NCI-H748 treated with DMSO at 0.1 percent for 48 hours (cell line): ENCODE data around the gene DNAJC30.

Source experiments
- DNase-seq: peaks from one replicate; lab custom pipeline; 2025; lab: John Stamatoyannopoulos, UW

The DNAJC30 gene

DNA sequence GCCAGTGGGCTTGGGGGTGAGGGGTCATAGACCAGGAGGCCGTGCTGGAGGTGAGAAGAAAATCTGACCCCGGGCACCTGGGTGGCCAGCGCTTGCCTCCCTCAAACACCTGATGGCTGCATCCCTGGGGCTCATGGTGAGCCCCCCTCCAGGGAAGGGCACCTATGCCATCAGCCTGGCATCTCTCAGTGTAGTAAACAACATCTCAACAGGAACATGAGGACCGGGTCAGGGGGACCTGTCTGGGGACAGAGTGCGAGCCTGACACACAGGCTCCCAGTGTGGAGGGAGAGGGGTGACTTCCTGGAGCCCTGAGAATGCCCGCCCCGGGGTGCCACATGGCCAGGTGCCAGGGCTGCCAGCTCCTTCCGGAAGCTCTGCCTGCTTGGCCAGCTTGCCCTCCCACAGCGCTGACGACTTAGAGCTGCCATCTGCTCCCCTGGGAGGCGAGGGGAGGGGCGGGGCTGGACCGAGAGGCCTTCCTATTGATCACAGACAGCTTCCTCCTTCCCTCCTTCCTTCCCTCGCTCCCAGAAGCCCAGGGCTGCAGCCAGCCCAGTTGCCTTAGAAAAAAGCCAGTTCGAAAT, 23.9 kb upstream of the DNAJC30 start:
- DNase-seq = no peak

DNA sequence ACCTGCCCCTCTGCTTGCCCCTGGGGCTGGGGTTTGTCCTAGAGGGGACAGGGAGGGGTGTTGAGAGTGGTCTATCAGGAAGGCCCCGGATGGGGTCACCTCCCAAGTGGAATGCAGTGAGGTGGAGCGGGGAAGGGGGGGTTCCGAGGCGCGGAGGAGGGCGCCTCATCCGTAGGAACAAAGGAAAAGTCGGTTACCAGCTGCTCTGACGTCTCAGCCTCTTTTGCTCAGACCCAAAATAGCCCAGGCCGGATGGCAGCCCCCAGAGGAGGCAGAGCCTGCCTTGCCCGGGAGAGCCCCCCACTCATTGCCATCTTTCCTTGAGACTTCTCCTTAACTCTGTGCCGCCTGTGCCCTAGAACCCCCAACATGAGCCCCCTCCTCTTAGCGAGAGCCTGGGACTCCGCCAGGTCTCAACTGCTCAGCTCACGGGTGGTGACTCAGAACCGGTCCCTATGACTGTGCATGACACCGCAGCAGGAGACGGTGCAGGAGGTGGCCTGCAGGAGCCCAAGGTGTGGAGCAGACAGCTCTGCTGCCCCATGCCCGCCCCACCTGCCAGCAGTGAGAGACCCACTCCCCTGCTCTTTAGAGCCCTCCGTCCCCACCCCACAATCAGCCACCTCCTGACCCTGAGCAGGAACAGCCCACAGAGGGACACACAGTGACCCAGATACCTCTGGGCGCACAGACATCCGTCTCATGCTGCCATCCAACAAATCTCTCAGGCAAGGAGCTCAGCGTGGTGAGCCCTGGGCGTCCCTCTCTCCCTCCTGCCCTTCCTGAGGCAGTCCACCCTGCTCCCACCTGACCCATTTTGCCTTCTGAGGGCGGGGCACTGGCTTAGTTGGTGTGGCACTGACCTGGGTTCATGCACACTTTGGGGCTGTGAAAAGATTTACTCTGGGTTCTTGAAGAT, 23.1 kb upstream of the DNAJC30 start:
- no peak for DNase-seq

DNA sequence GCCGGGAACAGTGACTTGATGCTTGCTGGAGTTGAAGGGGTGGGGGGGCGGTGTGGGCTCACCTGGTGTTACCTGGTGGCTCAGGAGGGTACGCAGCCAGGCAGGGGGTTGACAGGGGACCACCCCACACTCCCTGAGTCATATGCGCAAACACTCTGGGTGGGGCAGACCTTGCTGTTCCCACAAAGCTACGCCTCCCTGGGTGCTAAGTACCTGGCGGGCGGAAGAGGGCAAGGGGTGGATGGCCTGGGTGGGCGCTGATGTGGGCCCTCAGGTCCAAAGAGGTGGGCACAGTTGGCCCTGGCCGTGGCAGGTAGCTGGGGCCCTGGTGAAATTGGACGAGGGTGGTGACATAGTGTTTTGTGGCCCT, 22.3 kb upstream of the DNAJC30 start:
- no peak for DNase-seq

DNA sequence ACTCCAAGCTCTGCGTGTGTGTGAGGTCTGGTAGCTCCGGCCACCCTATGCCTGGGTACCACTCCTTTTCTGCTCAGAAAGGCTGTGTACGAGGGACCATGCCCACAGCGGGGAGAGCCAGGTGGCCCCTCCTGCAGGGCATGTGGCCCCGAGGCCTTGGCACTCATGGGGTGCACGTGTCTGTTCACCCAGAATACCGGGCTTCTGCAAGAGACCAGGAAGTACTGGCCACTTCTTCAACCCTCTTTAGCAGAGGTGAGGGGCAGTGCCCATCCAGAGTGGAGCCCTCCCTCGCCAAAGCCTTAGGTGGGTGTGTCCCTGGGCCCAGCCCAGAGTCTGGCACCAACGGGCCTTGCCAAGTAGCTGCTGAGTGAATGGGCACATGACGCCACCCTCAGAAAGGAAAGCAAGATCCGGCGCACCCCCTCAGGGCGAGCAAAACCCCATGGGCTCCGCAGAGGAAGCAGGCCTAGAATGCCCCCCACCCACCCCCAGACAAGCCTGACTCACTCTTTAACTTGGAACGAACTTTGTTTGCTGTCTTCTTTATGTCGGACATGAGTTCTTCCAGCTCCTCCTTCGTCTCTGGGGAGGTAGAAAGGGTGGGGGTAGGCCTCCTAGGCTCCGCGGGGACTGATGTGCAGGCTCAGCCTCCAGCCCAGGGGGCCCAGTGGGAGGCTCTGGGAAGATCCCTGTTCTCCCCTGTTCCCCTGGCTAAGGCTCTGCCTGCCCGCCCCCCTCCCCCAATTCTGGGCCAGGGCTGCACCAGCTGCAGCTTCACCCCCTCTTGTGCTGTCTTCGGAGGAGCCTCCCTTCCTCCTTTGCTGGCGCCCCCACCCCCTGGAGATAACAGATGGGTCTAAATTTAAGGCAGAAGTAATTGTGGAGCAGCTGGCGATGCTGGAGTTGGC, 21.6 kb upstream of the DNAJC30 start:
- DNase-seq = no peak

DNA sequence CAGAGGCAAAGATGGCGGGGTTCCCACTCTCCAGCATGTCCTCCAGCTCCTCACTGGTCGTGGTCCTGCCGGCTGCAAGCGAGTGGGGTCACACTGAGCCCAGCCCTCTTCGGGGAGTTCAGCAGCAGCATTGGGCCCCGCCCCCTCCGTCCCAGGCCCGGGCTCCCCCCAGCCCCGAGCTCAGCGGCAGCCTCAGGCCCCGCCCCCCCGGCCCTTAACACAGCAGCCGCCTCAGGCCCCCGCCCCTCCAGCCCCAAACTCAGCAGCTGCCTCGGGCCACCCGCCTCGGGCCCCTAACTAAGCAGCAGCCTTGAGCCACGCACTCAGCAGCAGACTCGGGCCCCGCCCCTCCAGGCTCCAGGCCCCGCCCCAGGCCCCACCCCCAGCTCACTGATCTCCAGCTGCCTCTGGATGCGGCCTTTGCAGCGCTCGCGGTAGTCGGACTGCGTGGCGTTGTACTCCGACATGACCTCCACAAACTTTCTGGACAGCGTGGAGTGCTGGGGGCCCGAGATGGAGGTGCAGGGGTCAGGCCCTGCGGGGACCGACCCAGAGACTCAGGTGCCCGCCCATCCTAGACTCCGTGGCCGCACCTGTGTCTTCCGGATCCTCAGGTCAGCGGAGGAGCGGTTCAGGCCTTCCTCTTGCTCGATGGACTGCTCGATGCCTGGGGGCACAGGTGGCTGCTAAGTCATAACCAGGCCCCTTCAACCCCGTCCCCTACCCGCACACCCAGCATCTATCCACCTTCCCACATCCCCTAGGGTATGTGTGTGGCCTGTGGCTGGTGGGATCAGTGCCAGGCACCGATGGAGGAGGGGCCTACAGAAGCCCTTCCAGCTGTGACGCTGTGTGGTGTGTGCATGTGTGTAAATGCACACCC, 20.7 kb upstream of the DNAJC30 start:
- DNase-seq = no peak

DNA sequence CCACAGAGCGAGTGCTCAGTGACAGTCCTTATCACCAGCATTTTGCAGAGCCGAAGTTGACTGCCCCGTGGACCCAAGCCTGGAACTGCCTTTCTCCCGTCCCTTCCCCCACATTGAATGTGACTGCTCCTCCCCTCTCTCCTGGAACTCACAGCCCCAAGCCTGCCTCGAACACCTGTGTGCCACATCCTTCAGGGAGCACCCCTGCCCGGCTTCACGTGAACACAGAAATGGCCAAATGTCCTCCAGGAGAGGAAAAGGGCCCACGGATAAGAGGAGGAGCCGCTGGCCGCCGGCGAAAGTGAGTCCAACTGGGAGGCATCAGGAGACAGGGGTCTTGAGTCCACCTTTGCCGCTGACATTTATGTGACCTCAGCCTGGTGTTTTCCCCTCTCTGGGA, 20.0 kb upstream of the DNAJC30 start:
- no peak for DNase-seq

DNA sequence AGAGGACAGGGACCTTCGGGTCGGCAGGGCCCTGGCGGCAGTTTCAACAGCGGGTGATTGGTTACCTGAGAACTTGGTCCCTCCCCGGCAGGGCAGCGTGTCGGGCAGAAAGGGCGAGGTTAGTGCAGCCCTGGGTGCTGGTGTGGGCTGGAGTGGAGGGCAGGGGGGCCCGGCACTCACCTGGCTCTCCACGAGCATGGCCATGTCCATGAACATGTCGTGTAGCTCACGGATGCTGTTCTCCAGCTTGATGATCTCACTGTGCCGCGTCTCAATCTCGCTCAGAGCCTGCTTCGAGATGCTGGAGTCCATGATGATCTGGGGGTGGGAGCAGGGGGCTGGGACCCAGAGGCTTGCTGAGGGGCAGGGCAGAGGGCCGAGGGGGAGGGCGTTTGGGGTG, 19.4 kb upstream of the DNAJC30 start:
- DNase-seq = no peak

DNA sequence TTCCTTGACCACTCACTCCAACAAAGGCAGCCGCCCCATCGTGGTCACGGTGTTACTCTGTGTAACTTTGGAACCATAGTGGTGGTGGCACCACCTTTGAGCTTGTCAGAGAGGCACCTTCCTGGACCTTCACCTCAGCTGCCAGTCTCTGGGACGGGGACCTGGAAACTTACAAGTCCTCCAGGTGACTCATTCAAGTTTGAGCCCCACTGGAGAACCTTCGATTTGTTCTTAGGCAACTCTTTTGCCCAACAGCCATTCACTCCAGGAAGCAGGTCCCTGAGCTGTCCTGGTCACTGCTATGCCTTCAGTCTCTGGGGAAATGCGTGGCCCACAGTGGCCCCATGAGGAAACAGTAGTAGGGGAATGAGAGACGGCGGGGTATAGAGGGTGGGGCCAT, 19.0 kb upstream of the DNAJC30 start:
- DNase-seq = no peak

DNA sequence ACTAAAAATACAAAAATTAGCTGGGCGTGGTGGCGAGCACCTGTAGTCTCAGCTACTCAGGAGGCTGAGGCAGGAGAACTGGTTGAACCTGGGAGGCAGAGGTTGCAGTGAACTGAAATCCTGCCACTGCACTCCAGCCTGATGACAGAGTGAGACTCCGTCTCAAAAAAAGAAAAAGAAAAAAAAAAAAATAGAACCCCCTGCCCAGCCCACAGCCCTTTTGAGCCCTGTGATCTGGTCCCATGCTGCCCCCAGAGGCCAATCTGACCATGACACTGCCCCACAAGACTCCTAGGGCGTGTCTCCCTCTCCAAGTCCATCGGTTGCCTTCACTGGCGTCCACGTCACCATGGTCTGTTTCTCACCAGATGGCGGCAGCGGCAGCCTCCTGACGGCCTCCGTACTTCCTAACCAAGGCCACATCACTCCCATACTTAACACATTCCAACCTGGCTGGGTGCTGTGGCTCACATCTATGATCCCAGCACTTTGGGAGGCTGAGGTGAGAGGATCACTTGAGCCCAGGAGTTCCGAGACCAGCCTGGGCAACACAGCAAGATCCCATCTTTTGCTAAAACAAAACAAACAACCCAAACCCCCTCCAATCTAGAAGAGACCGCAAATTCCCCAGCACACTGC, 18.2 kb upstream of the DNAJC30 start:
- no peak for DNase-seq

DNA sequence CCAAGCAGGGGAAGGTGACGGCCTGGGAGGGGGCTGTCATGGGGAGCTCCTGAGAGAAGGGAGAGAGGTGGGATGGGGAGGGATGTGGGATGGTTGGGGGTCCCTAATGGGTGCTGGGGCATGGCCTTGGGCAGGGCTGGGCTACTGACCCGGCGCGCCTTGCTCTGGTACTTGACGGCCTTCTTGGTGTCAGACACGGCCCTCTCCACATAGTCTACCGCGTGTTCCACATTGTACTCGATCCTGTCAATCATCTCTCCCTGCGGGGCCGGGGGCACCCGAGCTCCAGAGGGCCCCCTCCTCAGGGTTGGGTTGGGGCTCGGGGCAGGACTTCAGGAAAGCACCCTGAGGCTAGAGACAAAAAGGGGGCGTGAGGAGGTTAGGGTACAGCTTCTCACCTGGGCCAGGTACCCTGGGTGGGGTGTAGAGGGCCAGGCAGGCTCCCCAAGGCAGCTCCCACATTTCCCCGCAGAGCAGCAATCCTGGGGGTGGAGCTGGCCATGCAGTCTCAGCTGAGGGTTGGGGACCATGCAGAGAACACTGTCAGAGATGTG, 17.4 kb upstream of the DNAJC30 start:
- no peak for DNase-seq

DNA sequence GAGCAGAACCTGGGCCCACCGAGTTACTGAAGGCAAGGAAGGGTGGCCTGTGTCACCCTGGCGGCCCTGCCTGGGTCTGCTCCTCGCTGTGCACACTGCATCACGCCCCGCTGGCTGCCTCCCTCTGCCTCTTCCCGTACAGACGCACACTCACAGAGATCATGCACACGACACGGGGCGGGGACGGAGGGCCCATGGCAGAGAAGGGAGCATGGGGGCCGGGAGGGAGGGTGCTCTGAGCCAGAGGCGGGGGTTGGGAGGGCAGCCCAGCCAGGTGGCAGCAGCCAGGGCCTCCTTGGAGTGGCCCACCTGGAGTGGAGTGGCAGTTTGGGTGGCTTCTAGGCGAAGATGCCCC, 16.8 kb upstream of the DNAJC30 start:
- DNase-seq = no peak

DNA sequence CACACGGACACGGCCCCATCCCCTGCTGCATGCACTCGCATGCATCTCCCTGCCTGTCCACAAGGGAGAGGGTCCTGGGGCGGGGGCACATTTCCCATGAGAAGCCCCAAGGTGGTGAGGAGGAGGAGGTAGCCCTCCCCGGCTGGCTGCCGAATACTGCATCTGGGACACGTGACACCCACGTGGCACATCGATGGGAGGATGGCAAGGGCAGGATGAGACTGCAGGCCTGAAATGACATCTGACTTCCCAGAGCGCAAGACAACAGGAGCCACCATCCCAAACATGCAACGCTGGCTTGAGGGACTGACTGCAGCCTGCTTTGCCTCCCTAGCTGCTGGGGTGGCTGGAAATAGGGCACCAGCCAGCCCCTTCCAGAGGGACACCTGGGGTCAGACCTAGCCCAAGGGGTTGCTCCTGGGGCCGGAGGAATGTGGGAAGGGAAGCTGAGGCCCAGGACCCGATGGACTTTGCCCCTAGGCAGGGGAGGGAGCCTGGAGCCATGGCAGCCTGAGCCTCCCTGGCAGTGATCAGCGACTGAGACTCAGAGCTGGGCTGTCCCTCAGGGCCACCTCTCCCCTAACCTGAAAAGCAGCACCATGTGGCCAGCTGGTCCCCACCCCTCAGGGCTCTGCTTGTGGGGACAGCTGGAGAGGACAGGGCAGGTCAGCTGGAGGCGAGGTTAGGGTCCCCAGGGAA, 16.3 kb upstream of the DNAJC30 start:
- no peak for DNase-seq

DNA sequence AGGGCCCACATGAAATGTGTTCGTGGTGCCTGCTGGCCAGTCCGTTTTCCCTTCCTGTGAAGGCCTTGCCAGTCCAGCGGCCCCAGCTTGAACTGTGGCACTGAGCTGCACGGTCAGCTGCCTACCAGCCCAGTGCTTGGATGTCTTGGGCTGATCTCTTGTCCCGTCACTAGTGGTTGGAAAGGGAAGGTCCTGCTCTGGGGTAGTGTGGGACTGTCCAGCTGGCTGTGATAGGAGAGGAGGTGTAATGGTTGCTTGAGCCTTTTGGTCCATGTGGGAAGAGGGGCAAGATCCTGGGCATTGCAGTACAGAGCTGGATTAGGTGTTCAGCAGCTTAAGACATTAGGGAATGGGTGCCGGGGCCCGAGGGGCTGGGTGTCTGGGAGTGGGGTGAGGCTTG, 15.2 kb upstream of the DNAJC30 start:
- DNase-seq = no peak

DNA sequence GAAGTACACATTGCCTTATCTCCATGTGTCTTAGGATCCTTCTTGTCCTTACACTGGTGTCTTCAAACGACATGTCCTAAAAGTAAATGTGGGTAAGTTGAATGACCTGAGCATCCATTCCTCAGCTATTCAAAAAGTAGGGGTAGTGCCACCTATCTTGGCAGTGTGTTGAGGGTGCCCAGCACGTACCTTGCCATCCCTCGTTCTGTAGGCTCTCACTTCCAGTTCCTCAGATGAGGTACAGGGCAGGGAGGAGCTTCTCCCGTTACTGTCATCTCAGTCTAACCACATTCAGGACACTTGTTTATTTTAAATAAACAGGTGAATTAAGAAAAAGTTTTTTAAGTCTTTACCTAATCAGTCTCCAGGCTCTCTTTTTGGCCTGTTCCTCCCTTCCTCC, 13.1 kb upstream of the DNAJC30 start:
- no peak for DNase-seq

DNA sequence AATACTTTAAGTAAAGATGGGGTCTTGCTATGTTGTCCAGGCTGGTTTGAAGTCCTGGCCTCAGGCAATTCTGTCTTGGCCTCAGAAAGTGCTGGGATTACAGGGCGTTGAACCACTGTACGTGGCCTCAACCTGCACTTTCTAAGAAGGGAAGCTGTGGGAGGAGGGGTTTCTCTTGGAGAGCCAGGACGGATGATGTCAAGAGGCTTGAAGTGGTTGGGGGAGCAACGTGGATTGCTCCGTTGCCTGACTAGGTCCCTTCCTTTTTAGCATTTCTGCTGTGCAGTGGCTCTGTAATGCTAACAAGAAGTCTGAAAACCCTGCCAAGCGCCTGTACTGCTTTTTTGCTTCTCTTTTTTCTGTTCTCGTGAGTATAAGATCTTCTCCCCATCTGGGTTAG, 7.4 kb upstream of the DNAJC30 start:
- DNase-seq = no peak

DNA sequence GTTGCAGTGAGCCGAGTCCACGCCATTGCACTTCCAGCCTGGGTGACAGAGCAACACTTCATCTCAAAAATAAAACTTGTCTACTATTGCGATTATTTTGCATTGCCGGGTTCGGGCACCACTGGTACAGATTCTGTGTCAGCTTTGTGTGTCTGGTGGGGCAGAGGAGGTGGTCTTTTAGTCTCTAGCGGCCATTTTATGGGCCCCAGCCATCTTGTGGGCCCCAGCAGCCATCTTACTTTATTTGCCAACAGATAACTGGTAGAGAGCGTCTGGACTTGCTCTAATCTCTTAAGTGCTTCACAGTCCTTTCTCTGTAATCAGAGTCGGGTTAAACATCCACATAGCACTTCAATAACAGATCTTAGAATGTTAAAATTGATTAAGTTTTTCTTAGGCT, 5.0 kb upstream of the DNAJC30 start:
- DNase-seq = no peak

DNA sequence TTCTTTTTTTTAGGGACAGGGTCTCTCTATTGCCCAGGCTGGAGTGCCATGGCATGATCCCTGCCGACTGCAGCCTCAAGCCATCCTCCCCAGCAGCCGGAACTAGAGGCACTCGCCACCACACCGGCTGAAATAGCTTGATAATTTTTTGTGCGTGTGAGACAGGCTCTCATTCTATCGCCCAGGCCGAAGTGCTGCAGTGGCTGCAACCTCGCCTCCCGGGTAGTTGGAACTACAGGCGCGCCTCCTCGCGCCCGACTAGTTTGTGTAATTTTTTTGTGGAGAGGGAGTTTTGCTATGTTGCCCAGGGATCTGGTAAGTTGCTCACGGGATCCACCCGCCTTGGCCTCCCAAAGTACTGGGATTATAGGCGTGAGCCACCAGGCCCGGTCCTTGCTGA, 2.1 kb upstream of the DNAJC30 start:
- no peak for DNase-seq

DNA sequence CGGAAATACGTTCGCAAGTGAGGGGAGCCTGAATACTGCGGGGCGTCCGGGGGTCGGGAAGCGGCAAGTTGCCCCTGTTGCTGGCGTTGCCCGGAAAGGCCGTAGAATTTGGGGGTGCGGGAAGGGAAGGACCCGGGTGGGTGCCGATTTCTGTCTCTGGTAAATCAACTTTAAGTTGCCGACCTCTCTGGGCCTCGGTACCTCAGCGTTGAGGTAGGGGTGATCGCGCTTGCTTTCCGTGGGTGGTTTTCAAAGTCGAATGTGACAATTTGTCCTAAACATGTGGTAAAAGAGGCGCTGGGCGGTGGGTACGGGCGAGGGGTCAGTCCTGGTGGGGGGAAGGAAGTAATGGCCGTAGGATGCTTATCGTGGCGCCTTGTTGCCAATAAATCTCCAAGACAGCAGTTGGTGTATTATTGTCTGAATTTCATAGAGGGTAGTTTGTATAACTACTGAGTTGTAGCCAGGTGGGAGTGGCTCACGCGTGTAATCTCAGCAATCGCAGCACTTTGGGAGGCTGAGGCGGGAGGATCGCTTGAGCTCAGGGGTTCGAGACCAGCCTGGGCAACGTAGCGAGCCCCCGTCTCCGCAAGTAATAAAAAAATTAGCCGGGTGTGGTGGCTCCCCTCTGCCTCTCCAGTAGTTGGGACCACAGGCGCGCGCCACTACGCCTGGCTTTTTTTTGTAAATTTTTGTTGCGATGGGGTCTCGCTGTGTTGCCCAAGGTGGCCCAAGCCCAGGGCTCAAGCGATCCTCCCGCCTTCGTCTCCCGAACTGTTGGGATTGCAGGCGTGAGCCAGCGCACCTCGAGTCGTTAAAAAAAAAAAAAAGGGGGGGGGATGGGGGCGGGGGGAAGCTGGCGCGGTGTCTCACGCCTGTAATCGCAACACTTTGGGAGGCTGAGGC, 788 bp upstream of the DNAJC30 start:
- DNase-seq = no peak

DNA sequence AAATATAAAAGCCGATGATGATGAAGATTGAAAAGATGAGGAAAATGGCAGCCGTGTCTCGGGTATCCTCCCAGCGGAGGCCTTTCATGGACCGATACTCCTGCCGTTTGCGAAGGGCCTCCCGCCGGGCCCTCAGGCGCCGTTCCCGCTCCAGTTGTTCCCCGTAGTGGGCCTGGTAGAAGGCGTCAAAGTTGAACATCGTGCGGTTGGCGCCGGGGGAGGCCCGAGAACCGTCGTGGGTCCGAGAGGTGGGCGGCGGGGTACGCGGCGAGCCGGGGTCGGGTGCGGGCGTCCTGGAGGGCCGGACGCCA, 553 bp downstream of the DNAJC30 start:
- no peak for DNase-seq

DNA sequence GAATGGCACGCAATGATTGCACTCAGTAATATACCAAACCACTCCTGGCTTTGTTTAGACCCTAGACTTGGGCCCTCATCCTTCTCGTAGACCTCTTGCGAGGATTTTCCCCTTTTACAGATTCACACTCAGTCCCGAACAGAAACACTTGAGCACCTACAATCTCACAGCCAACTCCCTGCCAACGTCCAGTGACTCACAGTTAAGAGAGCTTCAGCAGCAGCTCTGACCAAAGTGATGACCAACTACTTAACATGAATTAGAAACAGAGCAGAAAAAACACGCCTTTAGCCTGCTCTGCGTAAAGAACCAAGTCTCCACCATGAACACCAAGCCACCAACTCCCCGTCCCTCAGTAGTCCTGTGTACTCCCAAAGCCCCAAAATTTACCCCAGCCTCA, 2.2 kb downstream of the DNAJC30 start:
- DNase-seq = no peak
